Measurements from ENCODE around the gene UBAC2. TPM values are rescaled to one million over a fixed set of nuclear protein-coding genes. Genes with fewer than 3 reads are reported as not detected.

UBAC2 gene
- total and polyA plus RNA-seq, 2 of the 8 experiments (the other 6 are each of a cell fraction or from before 2014, with no cell fraction given): 75.9 to 76.9 TPM

GRCh38 chr13:99386495-99386894, 185.8 kb downstream of the UBAC2 start:
- WGBS, 2 experiments (ENCODE audit: extremely low coverage in 1 of 2, insufficient coverage in 1 of 2, insufficient read length in 1 of 2, insufficient replicate concordance in 2 of 2, low coverage in 1 of 2, low lambda C conversion rate in 2 of 2, missing lambda C conversion rate in 1 of 2): 80% methylated on average over 10 of the region's 10 CpGs; no CpG with 5 or more reads in 1 of the 2 experiments
- H3K9me3 ChIP-seq (ENCODE audit: insufficient read depth in 2 of 2, low read depth in 1 of 2, low read length in 1 of 2): no peaks in the 10 kb centered on the region
- H2AFZ ChIP-seq (ENCODE audit: low read length): no peak overlapping the region
- H3K36me3 ChIP-seq (ENCODE audit: control insufficient read depth in 2 of 4, insufficient read depth in 4 of 4, low read length in 3 of 4): peaks cover 0 to 5% (median 0%) of the 10 kb centered on the region in 4 experiments; a peak in 1 of 8 replicates
- H3K23ac ChIP-seq (ENCODE audit: insufficient read length): no peak overlapping the region
- H2BK15ac ChIP-seq (ENCODE audit: low read length): no peak overlapping the region
- no peak overlapping the region for H3K4me3 ChIP-seq (ENCODE audit: extremely low read depth in 1 of 4, insufficient read depth in 2 of 4, low read depth in 3 of 4, low read length in 4 of 4)
- H2BK120ac ChIP-seq (replicated peaks; ENCODE audit: low read depth, low read length): no peak overlapping the region
- H3K4ac ChIP-seq (replicated peaks; ENCODE audit: insufficient read length, low read depth, low read length): no peak overlapping the region
- no peaks in the 10 kb centered on the region for H3K23me2 ChIP-seq (ENCODE audit: low read depth, low read length)
- TF ChIP-seq GTF2F1 (IDR thresholded peaks at IDR 0.05; ENCODE audit: borderline replicate concordance, low read depth, low read length): no peak
- TF ChIP-seq SP2 (IDR thresholded peaks at IDR 0.05; ENCODE audit: low read length): no peak
- no peak for TF ChIP-seq ATF3 (IDR thresholded peaks at IDR 0.05; ENCODE audit: insufficient read depth, low read depth, low read length)
- TF ChIP-seq CTCF (IDR thresholded peaks at IDR 0.05; ENCODE audit: control extremely low read depth in 1 of 3, insufficient read depth in 1 of 3, low read depth in 1 of 3, low read length in 3 of 3): no peak
- no peak for TF ChIP-seq YY1 (IDR thresholded peaks at IDR 0.05; ENCODE audit: low read depth, low read length)
- TF ChIP-seq SP4 (IDR thresholded peaks at IDR 0.05; ENCODE audit: low read length): no peak
- TF ChIP-seq MAX (IDR thresholded peaks at IDR 0.05): no peak
- TF ChIP-seq CEBPB (IDR thresholded peaks at IDR 0.05; ENCODE audit: low read depth, low read length): peak; percentile 44; the same call in 1 of the 2 replicates
- H2BK12ac ChIP-seq (ENCODE audit: low read depth, low read length): no peak overlapping the region
- no peak overlapping the region for H3K18ac ChIP-seq (ENCODE audit: extremely low read depth, low read length)
- ChIA-PET POLR2A (ENCODE audit: partially characterized antibody) (no interaction called here), CTCF (ENCODE audit: partially characterized antibody) (interaction anchor here (0.6 to 16.2 kb wide), 29 partner anchors 10 to 343 kb away, joined by 3 to 227 read pairs (median 6); no protein-coding TSS in a partner anchor)
- H3K79me1 ChIP-seq (ENCODE audit: low read depth, low read length): no peaks in the 10 kb centered on the region
- H3K27me3 ChIP-seq (replicated peaks in 1 of 4; ENCODE audit: control insufficient read depth in 3 of 4, extremely low read depth in 1 of 4, insufficient read depth in 3 of 4, low read length in 3 of 4): no peaks in the 10 kb centered on the region
- H3K4me2 ChIP-seq (ENCODE audit: insufficient read depth in 1 of 2, low read depth in 2 of 2, low read length in 2 of 2): no peak overlapping the region
- peak in 1 of 2 experiments; percentile 42 for DNase-seq (ENCODE audit: low read depth in 1 of 2, low spot score in 2 of 2)
- H4K5ac ChIP-seq (ENCODE audit: insufficient read length, low read depth, low read length): no peak overlapping the region
- H2BK5ac ChIP-seq (ENCODE audit: low read depth, low read length): no peak overlapping the region
- H3K9ac ChIP-seq (replicated peaks in 1 of 4; ENCODE audit: extremely low read depth in 1 of 4, low read depth in 3 of 4, low read length in 3 of 4): no peak overlapping the region
- no peak for FAIRE-seq
- H4K8ac ChIP-seq (ENCODE audit: extremely low read depth, insufficient read depth, low read length): no peak overlapping the region
- no peaks in the 10 kb centered on the region for H3K79me2 ChIP-seq (ENCODE audit: control insufficient read depth in 1 of 2, insufficient read depth in 2 of 2, low read length in 2 of 2)
- H4K91ac ChIP-seq (replicated peaks; ENCODE audit: insufficient read length, low read length): no peak overlapping the region
- no peak overlapping the region for H3K14ac ChIP-seq (ENCODE audit: insufficient read length)
- peaks cover 0 to 14% (median 3%) of the 10 kb centered on the region in 4 experiments; a peak in 3 of 7 replicates for H3K4me1 ChIP-seq (replicated peaks in 1 of 4; ENCODE audit: control insufficient read depth in 3 of 4, insufficient read depth in 4 of 4, low read length in 3 of 4)
- no peak overlapping the region for H3K56ac ChIP-seq (replicated peaks; ENCODE audit: insufficient read length, low read depth, low read length)
- no peaks in the 10 kb centered on the region for H4K20me1 ChIP-seq (replicated peaks in 1 of 2; ENCODE audit: control insufficient read depth in 1 of 2, insufficient read depth in 2 of 2, low read length in 2 of 2)
- no peak overlapping the region for H2AK5ac ChIP-seq (ENCODE audit: low read depth, low read length)
- H3K27ac ChIP-seq (ENCODE audit: low read depth, low read length): no peak overlapping the region
- no peak overlapping the region for H2BK20ac ChIP-seq (ENCODE audit: low read length)
